ENCODE data around the gene FOLR2. TPM values are rescaled to one million over a fixed set of nuclear protein-coding genes. Genes with fewer than 3 reads are reported as not detected.

FOLR2 gene
- total RNA-seq, 2 donors from 2014 or later: not detected

- H3K9me3 Mint-ChIP-seq: no peaks in the 10 kb centered on the region
- no peak overlapping the region for H3K27ac ChIP-seq (ENCODE audit: low read depth, low read length)
- no peak for DNase-seq
- no peak overlapping the region for H3K4me3 ChIP-seq (ENCODE audit: low read length)
- peaks cover 7% of the 10 kb centered on the region for H3K4me1 ChIP-seq (ENCODE audit: control insufficient read depth, insufficient read depth, low read length)
- H3K9me3 ChIP-seq (ENCODE audit: control insufficient read depth, low read length): peaks cover 5% of the 10 kb centered on the region
- no peak overlapping the region for H3K9ac ChIP-seq (ENCODE audit: extremely low read depth, low read length, poor library complexity, severe bottlenecking)
- TF ChIP-seq CTCF (conservative IDR thresholded peaks at IDR 0.05): no peak
- peaks cover 24% of the 10 kb centered on the region for H3K27me3 ChIP-seq (ENCODE audit: control insufficient read depth, insufficient read depth, low read length, poor library complexity, severe bottlenecking)
- H3K36me3 ChIP-seq (ENCODE audit: control insufficient read depth, insufficient read depth, low read length): no peaks in the 10 kb centered on the region
- H3K27ac Mint-ChIP-seq: no peak overlapping the region
- no peak overlapping the region for H3K4me3 Mint-ChIP-seq
- peaks cover 40% of the 10 kb centered on the region for H3K27me3 Mint-ChIP-seq (ENCODE audit: insufficient read depth)
- H3K4me1 Mint-ChIP-seq: peaks cover 9% of the 10 kb centered on the region
- no peaks in the 10 kb centered on the region for H3K36me3 Mint-ChIP-seq (ENCODE audit: low read depth)
- 87 to 92% methylated on average over 4 to 5 of the region's 5 CpGs for WGBS, 2 experiments (ENCODE audit: insufficient coverage in 1 of 2, insufficient read length in 1 of 2)
Measured at GRCh38 chr11:72251614-72252013, 35.0 kb downstream of the FOLR2 start.

- Mint-ChIP-seq H3K4me1 (peaks cover 9% of the 10 kb centered on the region), H3K27ac (no peak overlapping the region), H3K36me3 (ENCODE audit: low read depth) (no peaks in the 10 kb centered on the region), H3K4me3 (no peak overlapping the region), H3K27me3 (ENCODE audit: insufficient read depth) (peaks cover 40% of the 10 kb centered on the region), H3K9me3 (no peaks in the 10 kb centered on the region)
- H3K4me1 ChIP-seq (ENCODE audit: control insufficient read depth, insufficient read depth, low read length): peaks cover 7% of the 10 kb centered on the region
- no peak overlapping the region for H3K27ac ChIP-seq (ENCODE audit: low read depth, low read length)
- no peaks in the 10 kb centered on the region for H3K36me3 ChIP-seq (ENCODE audit: control insufficient read depth, insufficient read depth, low read length)
- H3K9me3 ChIP-seq (ENCODE audit: control insufficient read depth, low read length): peaks cover 5% of the 10 kb centered on the region
- DNase-seq: no peak
- TF ChIP-seq CTCF (conservative IDR thresholded peaks at IDR 0.05): no peak
- 88 to 93% methylated on average over 1 to 3 of the region's 3 CpGs for WGBS, 2 experiments (ENCODE audit: insufficient coverage in 1 of 2, insufficient read length in 1 of 2)
- peaks cover 15% of the 10 kb centered on the region for H3K27me3 ChIP-seq (ENCODE audit: control insufficient read depth, insufficient read depth, low read length, poor library complexity, severe bottlenecking)
- H3K4me3 ChIP-seq (ENCODE audit: low read length): no peak overlapping the region
- no peak overlapping the region for H3K9ac ChIP-seq (ENCODE audit: extremely low read depth, low read length, poor library complexity, severe bottlenecking)
Measured at GRCh38 chr11:72253392-72253791, 36.8 kb downstream of the FOLR2 start.

GRCh38 chr11:72254299-72254993 lies 37.9 kb downstream of the FOLR2 start:
- Mint-ChIP-seq H3K4me3 (no peak overlapping the region), H3K27ac (no peak overlapping the region), H3K27me3 (ENCODE audit: insufficient read depth) (peaks cover 36% of the 10 kb centered on the region), H3K9me3 (no peaks in the 10 kb centered on the region), H3K4me1 (peaks cover 9% of the 10 kb centered on the region), H3K36me3 (ENCODE audit: low read depth) (no peaks in the 10 kb centered on the region)
- H3K9me3 ChIP-seq (ENCODE audit: control insufficient read depth, low read length): peaks cover 5% of the 10 kb centered on the region
- no peak for TF ChIP-seq CTCF (conservative IDR thresholded peaks at IDR 0.05)
- H3K36me3 ChIP-seq (ENCODE audit: control insufficient read depth, insufficient read depth, low read length): no peaks in the 10 kb centered on the region
- WGBS, 2 experiments (ENCODE audit: insufficient coverage in 1 of 2, insufficient read length in 1 of 2): 86 to 91% methylated on average over 4 to 5 of the region's 5 CpGs
- no peak overlapping the region for H3K4me3 ChIP-seq (ENCODE audit: low read length)
- peaks cover 7% of the 10 kb centered on the region for H3K27me3 ChIP-seq (ENCODE audit: control insufficient read depth, insufficient read depth, low read length, poor library complexity, severe bottlenecking)
- DNase-seq: no peak
- H3K27ac ChIP-seq (ENCODE audit: low read depth, low read length): no peak overlapping the region
- no peak overlapping the region for H3K9ac ChIP-seq (ENCODE audit: extremely low read depth, low read length, poor library complexity, severe bottlenecking)
- H3K4me1 ChIP-seq (ENCODE audit: control insufficient read depth, insufficient read depth, low read length): peaks cover 7% of the 10 kb centered on the region
